ENCODE data around the gene PTPRQ.

PTPRQ gene, protein sequence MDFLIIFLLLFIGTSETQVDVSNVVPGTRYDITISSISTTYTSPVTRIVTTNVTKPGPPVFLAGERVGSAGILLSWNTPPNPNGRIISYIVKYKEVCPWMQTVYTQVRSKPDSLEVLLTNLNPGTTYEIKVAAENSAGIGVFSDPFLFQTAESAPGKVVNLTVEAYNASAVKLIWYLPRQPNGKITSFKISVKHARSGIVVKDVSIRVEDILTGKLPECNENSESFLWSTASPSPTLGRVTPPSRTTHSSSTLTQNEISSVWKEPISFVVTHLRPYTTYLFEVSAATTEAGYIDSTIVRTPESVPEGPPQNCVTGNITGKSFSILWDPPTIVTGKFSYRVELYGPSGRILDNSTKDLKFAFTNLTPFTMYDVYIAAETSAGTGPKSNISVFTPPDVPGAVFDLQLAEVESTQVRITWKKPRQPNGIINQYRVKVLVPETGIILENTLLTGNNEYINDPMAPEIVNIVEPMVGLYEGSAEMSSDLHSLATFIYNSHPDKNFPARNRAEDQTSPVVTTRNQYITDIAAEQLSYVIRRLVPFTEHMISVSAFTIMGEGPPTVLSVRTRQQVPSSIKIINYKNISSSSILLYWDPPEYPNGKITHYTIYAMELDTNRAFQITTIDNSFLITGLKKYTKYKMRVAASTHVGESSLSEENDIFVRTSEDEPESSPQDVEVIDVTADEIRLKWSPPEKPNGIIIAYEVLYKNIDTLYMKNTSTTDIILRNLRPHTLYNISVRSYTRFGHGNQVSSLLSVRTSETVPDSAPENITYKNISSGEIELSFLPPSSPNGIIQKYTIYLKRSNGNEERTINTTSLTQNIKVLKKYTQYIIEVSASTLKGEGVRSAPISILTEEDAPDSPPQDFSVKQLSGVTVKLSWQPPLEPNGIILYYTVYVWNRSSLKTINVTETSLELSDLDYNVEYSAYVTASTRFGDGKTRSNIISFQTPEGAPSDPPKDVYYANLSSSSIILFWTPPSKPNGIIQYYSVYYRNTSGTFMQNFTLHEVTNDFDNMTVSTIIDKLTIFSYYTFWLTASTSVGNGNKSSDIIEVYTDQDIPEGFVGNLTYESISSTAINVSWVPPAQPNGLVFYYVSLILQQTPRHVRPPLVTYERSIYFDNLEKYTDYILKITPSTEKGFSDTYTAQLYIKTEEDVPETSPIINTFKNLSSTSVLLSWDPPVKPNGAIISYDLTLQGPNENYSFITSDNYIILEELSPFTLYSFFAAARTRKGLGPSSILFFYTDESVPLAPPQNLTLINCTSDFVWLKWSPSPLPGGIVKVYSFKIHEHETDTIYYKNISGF (N-terminal part only)

DNA sequence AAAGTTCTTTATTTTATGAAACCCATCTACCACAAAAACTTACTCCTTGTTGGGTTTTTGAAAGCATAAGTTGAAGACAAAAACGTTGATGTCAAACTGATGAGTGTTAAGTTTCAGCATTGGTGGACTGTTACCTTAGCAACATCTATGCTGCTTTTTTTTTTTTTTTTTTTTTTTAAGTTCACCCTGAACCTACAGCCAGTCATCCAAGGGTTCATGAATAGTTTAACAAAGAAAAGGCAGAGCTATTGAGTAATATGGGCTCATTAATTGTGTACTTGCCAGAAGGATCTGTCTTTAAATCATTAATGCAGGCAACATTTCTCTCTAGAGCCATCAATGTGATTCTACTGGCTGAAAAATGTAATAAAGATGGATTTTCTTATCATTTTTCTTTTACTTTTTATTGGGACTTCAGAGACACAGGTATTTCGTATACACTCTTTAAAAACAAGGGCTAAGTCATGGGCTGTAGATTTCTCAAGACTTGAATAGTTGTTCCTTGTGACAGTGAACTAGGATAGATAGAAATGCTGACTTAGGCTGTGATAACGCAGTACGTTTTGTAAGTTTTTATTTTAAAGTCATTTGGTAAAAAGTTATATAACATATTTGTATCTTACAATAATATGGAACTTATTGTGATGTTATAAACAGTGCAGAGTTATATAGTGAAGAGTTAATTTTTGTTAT is at the start of gene PTPRQ:
Gene PTPRQ, plus strand, starts transcription at position 262 of the 693 bp plus-strand sequence. Its CDS starts 111 bp downstream, at position 373.
- DNase-seq (ENCODE audit: low spot score in 2 of 2) = no peak
- Histone ChIP-seq H3K4me1 (no peaks in the 10 kb centered on the region), H3K27me3 (ENCODE audit: low read depth) (no peaks in the 10 kb centered on the region), H3K9me3 (no peaks in the 10 kb centered on the region), H3K4me3 (no peak within 1 kb of the TSS), H3K36me3 (replicated peaks) (no peaks in the 10 kb centered on the region)
- in situ Hi-C loops (cut with MboI; ENCODE audit: low sequenced_read_pairs) = no loop called here

DNA sequence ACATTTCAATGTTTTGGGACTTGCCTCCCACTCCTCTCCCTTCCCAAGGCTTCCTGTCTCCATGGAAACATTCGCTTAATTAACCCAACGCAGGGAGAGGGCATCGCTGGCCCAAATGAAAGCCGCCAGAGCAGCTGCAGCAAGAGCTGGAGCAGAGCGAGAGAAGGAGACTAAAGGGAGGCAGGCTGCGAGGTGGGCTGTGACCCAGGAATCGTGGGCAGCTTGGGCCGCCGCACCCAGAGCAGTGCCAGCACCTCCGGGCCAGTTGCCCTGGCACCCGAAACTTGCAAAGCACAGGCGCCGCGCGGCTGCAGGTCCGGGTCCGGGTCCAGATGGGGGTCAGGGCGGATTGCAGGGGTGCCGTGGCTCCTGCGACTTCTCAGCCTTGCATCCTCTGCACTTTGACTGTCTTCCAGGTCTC is 43.5 kb upstream of the PTPRQ start:
- in situ Hi-C loops (cut with MboI; ENCODE audit: low sequenced_read_pairs) = no loop called here
- Histone ChIP-seq H3K4me1 (no peaks in the 10 kb centered on the region), H3K9me3 (no peaks in the 10 kb centered on the region), H3K36me3 (replicated peaks) (no peaks in the 10 kb centered on the region), H3K4me3 (no peak overlapping the region), H3K27me3 (ENCODE audit: low read depth) (no peaks in the 10 kb centered on the region; the same call in none of the 2 replicates)
- DNase-seq (ENCODE audit: low spot score in 2 of 2) = no peak

DNA sequence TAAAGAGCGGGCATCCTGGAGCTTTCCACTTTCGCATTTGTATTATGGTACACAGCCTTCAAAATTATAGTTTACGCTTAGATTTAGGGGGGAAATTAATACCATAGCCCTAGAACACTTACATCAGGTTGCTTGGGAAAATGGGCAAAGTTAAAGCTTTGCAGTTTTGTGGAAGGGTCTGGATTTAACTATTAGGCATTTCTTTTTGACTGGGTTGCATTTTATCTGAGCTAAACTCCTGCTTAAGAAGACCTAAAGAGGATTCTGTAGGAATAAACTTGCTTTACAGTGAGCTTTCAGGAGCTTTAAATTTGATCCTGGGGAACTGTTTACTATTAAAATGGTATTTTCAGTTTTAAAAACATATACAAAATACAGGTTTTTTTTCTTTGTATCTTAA is 42.8 kb upstream of the PTPRQ start:
- in situ Hi-C loops (cut with MboI; ENCODE audit: low sequenced_read_pairs) = no loop called here
- H3K4me3 ChIP-seq = no peak overlapping the region

DNA sequence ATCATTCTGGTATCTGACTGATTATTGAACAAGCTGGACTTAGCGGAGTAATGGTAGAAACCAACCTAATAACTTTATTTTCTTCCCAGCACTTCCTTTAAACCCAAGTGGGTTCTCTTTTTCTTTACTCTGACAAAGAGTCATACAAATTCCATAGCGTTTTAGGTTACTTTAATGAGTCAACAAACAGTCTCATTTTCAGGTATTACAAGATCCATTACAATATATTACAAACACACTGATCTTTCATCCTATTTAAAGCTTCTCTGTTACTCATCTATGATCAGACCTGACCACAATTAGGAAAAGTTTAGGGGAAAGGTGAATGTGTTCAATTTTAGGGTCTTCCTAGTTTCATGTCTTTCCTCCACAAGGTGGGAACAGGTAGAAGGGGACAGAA is 39.4 kb upstream of the PTPRQ start:
- H3K4me3 ChIP-seq = no peak overlapping the region
- DNase-seq (ENCODE audit: low spot score in 2 of 2) = no peak
- no peaks in the 10 kb centered on the region for H3K9me3 ChIP-seq
- H3K36me3 ChIP-seq (replicated peaks) = no peaks in the 10 kb centered on the region
- in situ Hi-C loops (cut with MboI; ENCODE audit: low sequenced_read_pairs) = no loop called here
- no peaks in the 10 kb centered on the region for H3K4me1 ChIP-seq
- H3K27me3 ChIP-seq (ENCODE audit: low read depth) = peaks cover 5% of the 10 kb centered on the region

More for the DNA sequence above, 42.8 kb upstream of the PTPRQ start:
- H3K4me1 ChIP-seq = no peaks in the 10 kb centered on the region
- no peaks in the 10 kb centered on the region for H3K36me3 ChIP-seq (replicated peaks)
- no peaks in the 10 kb centered on the region; the same call in none of the 2 replicates for H3K27me3 ChIP-seq (ENCODE audit: low read depth)
- H3K9me3 ChIP-seq = no peaks in the 10 kb centered on the region
- DNase-seq (ENCODE audit: low spot score in 2 of 2) = no peak

DNA sequence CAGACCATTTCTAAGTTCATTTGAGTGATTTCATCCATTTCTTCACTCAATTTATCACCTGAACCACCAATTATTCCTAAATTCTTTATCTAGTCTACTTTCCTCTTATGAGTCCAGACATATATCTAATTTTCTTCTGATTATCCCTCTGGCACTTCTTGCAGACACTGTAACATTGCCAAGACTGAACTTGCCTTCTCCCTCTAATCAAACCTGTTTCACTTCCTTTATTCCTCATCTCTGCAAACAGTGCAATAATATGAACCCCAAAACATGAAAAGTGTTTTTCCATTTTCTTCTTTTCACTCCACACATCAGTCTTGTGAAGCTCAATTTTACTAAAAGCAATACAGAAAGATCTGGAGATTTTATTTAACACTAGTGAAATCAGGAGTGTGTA is 37.8 kb upstream of the PTPRQ start:
- DNase-seq (ENCODE audit: low spot score in 2 of 2) = no peak
- Histone ChIP-seq H3K4me1 (no peaks in the 10 kb centered on the region), H3K9me3 (no peaks in the 10 kb centered on the region), H3K27me3 (ENCODE audit: low read depth) (peaks cover 5% of the 10 kb centered on the region), H3K36me3 (replicated peaks) (no peaks in the 10 kb centered on the region), H3K4me3 (no peak overlapping the region)
- in situ Hi-C loops (cut with MboI; ENCODE audit: low sequenced_read_pairs) = no loop called here

- in situ Hi-C loops (cut with MboI; ENCODE audit: low sequenced_read_pairs) = no loop called here
- Histone ChIP-seq H3K36me3 (replicated peaks) (no peaks in the 10 kb centered on the region), H3K4me3 (no peak overlapping the region), H3K9me3 (no peaks in the 10 kb centered on the region), H3K4me1 (no peaks in the 10 kb centered on the region), H3K27me3 (ENCODE audit: low read depth) (peaks cover 7% of the 10 kb centered on the region; the same call in 1 of the 2 replicates)
- DNase-seq (ENCODE audit: low spot score in 2 of 2) = no peak
Observed at GRCh38 chr12:80411787-80412186, 32.2 kb upstream of the PTPRQ start.

DNA sequence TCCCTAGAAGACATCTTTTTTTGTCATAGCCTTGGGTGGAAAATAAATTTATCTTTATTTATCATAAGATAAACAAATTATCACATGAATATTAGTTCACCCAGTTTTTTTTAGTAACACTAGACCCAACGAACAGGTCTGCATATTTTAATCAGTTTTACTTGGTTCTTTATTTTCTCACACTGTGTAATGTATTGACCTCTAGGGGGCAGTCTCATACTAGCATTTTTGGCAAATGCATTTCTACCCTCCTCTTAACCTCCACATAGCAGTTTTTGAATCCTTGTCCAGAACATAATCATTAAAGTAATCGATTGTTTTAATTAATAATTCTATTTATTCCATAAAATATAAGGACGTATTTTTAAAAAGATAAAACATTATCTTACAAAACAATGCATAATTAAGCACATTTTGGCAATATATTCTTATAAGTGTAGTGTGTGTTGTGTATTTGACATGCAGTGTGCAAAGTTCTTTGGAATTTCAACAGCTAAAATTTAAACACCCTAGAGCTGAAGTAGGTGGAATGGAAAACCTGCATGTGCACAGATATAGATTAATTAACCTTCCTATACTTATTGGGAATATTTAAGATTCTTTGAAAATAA is 31.6 kb upstream of the PTPRQ start:
- Histone ChIP-seq H3K4me3 (no peak overlapping the region), H3K4me1 (no peaks in the 10 kb centered on the region), H3K36me3 (replicated peaks) (no peaks in the 10 kb centered on the region), H3K27me3 (ENCODE audit: low read depth) (peaks cover 7% of the 10 kb centered on the region; the same call in 1 of the 2 replicates), H3K9me3 (no peaks in the 10 kb centered on the region)
- in situ Hi-C loops (cut with MboI; ENCODE audit: low sequenced_read_pairs) = no loop called here
- peak in 1 of 2 experiments; percentile 66 for DNase-seq (ENCODE audit: low spot score in 2 of 2)

DNA sequence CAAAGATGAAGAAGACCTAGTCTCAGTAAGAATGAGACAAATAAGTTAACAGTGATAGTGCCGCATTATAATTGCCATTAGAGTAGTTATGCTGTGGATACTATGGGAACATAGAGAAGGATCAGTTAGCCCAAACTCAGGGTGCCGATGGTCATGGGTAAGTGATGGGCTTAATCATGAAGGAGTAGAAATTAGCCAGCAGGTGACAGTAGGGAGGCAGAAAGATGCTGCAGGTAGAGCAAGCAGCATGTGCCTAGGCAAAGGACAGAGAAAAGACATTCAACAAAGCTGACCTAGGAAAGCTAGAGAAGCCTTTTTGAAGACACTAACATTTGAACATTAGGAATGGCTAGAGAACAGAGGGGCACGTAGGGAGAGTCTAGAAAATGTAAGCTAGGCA is 30.6 kb upstream of the PTPRQ start:
- Histone ChIP-seq H3K27me3 (ENCODE audit: low read depth) (0 out of 2 replicates have a peak, but pooled peaks cover 2% of the 10 kb centered on the region), H3K4me1 (no peaks in the 10 kb centered on the region), H3K4me3 (no peak overlapping the region), H3K9me3 (no peaks in the 10 kb centered on the region), H3K36me3 (replicated peaks) (no peaks in the 10 kb centered on the region)
- DNase-seq (ENCODE audit: low spot score in 2 of 2) = no peak
- in situ Hi-C loops (cut with MboI; ENCODE audit: low sequenced_read_pairs) = no loop called here

GRCh38 chr12:80415466-80415865 is 28.6 kb upstream of the PTPRQ start:
- 0 out of 2 replicates have a peak, but pooled peaks cover 2% of the 10 kb centered on the region for H3K27me3 ChIP-seq (ENCODE audit: low read depth)
- in situ Hi-C loops (cut with MboI; ENCODE audit: low sequenced_read_pairs) = no loop called here
- H3K9me3 ChIP-seq = no peaks in the 10 kb centered on the region
- no peaks in the 10 kb centered on the region for H3K36me3 ChIP-seq (replicated peaks)
- no peak for DNase-seq (ENCODE audit: low spot score in 2 of 2)
- H3K4me1 ChIP-seq = no peaks in the 10 kb centered on the region
- no peak overlapping the region for H3K4me3 ChIP-seq

- no peak overlapping the region for H3K4me3 ChIP-seq
- no peak for DNase-seq (ENCODE audit: low spot score in 2 of 2)
- H3K36me3 ChIP-seq (replicated peaks) = no peaks in the 10 kb centered on the region
- H3K9me3 ChIP-seq = no peaks in the 10 kb centered on the region
- H3K4me1 ChIP-seq = no peaks in the 10 kb centered on the region
- in situ Hi-C loops (cut with MboI; ENCODE audit: low sequenced_read_pairs) = no loop called here
- no peaks in the 10 kb centered on the region; the same call in none of the 2 replicates for H3K27me3 ChIP-seq (ENCODE audit: low read depth)
Observed at GRCh38 chr12:80419644-80420043, 24.4 kb upstream of the PTPRQ start.

DNA sequence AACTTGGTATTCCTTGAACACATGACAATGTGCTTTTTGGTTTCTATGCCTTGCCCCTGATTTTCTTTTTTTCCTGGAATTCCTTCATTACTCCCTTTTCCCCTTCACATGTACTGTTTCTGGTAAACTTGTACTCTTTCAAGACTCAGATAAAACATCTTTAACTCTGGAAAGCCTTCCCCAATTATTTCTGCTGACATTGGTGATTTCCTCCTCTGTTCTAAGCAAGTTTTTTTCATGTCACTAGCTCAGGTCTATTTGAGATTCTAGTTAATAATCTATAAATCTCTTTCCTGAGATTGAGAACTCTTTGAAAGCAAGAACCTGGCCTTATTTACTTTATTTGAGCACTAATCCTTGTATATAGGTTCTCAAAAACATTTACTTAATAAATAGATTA is 24.0 kb upstream of the PTPRQ start:
- no peaks in the 10 kb centered on the region for H3K9me3 ChIP-seq
- in situ Hi-C loops (cut with MboI; ENCODE audit: low sequenced_read_pairs) = no loop called here
- H3K4me1 ChIP-seq = no peaks in the 10 kb centered on the region
- no peak for DNase-seq (ENCODE audit: low spot score in 2 of 2)
- H3K27me3 ChIP-seq (ENCODE audit: low read depth) = no peaks in the 10 kb centered on the region; the same call in none of the 2 replicates
- no peaks in the 10 kb centered on the region for H3K36me3 ChIP-seq (replicated peaks)
- no peak overlapping the region for H3K4me3 ChIP-seq

DNA sequence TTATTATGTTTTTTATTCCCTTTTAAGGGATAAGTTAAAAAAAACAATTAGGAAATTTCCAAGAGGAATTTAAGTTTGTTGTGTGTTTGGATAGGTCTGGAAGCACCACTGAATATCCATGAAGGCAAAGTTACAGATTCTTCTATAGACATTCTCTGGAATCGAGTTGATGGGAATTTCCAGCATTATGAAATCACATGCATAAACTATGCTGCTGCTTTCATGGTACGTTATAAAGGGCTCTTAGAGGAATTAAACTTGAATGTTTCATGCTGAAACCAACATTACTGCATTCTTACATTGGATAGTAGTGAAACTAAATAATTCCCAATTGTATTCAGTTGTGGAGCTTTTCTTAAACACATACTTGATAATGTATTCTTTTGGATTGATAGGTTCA is 21.5 kb upstream of the PTPRQ start:
- H3K4me1 ChIP-seq = no peaks in the 10 kb centered on the region
- no peak for DNase-seq (ENCODE audit: low spot score in 2 of 2)
- no peaks in the 10 kb centered on the region for H3K36me3 ChIP-seq (replicated peaks)
- no peaks in the 10 kb centered on the region for H3K9me3 ChIP-seq
- no peak overlapping the region for H3K4me3 ChIP-seq
- H3K27me3 ChIP-seq (ENCODE audit: low read depth) = no peaks in the 10 kb centered on the region; the same call in none of the 2 replicates
- in situ Hi-C loops (cut with MboI; ENCODE audit: low sequenced_read_pairs) = no loop called here
